DMS53 (cell line): ENCODE measurements around the gene TFF3.
"Not testable (repeated sequence)": the region's sequence is repeated elsewhere in the genome, so short reads cannot be mapped to it uniquely, and the experiment has no call there.

Source experiments
- DNase-seq: peaks from one replicate; lab custom pipeline; 2025; lab: John Stamatoyannopoulos, UW

The TFF3 gene

GRCh38 chr21:42304556-42305454, 10.4 kb downstream of the TFF3 start:
- no peak for DNase-seq

DNA sequence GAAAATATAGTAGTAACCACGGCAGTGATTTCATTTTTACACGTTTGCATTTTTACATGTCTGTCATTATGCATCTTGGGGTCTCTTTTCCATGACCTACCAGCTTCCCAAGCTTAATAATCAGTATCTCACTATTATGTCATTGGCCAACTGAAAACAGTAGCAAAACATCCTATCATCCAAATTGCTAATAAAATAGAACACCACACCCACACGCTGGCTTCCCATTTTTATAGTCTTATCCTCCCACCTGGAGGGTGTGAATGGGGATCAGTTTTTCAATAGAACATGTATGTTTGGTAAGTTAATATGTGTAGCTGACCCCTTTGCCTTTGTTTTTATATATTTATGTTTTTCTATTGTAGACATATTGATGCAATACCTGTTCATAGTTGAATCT, 11.8 kb downstream of the TFF3 start:
- no peak for DNase-seq

- DNase-seq = no peak
These were observed 12.4 kb downstream of the TFF3 start for GRCh38 chr21:42302794-42303193.

GRCh38 chr21:42302076-42302650, 13.0 kb downstream of the TFF3 start:
- no peak for DNase-seq

- DNase-seq = no peak
These were observed 13.7 kb downstream of the TFF3 start for GRCh38 chr21:42301371-42302075.

- DNase-seq = no peak
These were observed 14.3 kb downstream of the TFF3 start for GRCh38 chr21:42300956-42301355.

GRCh38 chr21:42300045-42300583, 15.1 kb downstream of the TFF3 start:
- no peak for DNase-seq

DNA sequence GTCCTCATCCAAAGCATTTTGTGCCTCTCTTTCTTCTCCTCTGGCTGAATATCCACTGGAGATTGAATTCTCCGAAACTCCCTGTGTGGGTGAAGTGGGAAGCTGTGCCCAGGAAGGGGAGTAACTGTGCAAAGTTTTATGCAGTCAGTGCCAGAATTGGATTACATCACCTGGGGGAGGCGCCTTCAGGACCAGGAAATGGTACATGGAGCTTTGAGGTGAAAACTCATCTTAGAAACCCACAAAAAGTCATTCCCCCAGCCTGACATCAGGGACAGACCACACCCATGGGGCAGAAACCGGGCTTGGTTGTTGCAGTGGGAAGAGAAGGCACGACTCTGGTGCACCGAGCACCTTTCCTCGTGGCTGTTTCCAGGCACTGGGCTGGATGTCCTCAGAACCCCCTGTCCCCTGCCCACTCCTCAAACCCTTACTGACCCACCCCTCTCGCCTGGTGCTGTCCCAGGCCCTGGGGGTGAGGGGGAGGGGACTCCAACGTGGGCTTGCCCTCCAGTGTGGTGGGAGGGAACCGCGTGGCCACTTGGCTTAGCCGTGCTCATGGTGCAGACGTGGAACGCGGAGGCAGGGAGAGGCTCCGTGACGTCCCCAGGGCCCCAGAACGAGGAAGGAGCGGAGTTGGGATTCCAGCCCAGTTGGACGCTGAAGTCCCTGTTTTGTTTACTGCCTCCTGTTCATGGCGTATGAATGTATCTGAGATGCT, 15.7 kb downstream of the TFF3 start:
- DNase-seq = no peak

DNA sequence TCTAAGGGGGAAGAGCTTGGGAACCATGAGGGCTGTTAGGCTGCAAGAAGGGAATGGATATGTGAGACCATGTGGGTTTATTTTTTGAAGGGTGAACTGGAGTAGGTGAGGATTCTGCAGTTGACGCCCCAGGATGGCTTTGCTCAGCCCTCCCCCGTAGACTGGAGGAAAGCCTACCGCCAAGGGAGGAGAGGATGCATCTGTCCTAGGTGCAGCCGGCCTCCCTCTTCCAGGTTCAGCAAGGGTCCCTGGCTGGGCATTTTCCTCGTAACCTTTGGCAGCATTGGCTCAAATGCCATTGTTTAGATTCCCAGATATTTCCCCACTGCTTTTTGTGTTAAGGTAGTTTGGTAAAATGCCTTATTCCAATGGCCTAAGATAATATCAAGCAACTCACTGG, 16.6 kb downstream of the TFF3 start:
- no peak for DNase-seq

GRCh38 chr21:42298237-42298636, 17.0 kb downstream of the TFF3 start:
- DNase-seq = no peak

DNA sequence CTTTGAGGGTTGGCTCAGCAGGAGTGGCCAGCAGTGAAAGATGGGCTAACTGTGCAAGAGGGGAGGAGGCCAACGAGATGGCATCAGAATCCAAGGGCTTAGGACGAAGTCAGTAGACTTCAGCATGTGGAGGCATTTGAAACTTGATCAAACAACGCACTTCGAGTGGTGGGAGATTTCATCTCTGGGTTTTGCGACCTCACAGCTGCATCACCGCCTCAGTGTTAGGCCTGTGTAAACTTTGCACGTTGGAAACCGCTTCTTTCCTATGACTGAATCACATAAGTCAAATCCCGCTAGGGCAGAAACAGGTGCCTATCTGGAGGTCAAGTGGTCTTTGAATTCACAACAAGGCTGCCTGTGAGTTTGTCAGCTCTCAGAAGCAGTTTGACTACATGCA, 17.8 kb downstream of the TFF3 start:
- peak; percentile 15 for DNase-seq

- DNase-seq = no peak
These were observed 18.7 kb downstream of the TFF3 start for GRCh38 chr21:42296501-42296900.

DNA sequence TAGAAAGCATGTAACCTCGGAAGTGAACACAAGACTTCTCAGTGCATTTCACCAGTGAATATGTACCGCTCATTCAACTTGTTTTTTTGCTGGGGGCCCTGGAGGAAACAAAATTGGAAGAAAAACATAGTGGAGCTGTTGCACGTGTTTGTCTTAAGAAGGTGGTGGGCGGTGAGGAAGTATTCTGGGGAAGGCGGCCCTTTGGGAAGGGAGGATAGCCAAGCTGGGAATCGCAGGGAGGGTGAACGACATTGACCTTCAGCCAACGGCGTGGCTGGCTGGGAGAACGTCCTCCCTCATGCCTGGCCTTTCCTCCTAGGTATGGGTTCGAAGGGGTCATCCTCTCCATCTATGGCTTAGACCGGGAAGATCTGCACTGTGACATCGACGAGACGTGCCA, 19.4 kb downstream of the TFF3 start:
- DNase-seq = no peak

DNA sequence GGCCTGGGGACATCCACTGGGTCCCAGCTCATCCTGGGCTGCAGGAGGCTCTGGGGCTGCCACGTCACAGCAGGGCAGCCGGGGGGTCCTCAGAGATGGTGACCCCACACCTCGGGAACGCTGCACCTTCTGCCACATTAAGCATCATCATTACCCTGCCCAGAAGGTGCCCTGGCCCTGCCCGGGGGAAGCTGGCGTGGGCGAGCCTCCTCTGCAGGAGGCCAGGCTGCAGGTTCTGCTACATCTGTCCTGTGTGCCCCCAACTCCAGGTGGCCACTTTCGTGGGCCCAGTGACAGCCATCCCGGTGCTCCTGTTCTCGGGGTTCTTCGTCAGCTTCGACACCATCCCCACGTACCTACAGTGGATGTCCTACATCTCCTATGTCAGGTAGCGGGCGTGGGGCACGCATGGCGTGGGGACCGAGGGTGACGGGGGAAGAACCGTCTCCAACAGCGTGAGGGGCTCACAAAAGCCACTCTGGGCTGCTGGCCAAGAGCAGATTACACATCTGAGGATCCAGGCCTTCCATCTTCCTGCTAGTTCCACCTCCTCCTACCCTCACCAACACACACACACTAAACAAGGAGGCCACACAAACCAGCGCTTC, 20.8 kb downstream of the TFF3 start:
- DNase-seq = no peak

DNA sequence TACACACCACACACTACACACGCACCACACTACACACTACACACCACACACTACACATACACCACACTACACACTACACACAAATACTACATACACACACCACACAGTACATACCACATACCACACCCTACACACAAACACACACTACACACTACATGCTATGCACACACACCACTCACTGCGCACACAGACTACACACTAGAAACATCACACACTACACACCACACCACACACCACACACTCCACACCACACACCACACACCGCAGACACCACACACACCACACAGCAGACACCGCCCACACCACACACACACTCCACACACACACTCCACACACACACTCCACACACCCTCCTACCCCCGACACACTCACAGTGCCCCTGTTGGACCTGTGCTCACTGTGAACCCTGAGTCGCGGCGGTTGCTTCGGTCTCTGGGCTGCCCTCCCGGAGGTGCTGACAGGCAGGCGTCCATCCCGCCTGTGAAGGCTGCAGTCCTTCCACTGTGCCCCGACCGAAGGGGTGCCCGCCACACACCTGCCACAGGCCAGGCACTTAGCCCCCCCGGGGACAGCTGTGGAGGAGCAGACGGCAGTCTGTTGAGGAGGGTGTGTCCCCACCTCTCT, 21.4 kb downstream of the TFF3 start:
- no peak for DNase-seq

DNA sequence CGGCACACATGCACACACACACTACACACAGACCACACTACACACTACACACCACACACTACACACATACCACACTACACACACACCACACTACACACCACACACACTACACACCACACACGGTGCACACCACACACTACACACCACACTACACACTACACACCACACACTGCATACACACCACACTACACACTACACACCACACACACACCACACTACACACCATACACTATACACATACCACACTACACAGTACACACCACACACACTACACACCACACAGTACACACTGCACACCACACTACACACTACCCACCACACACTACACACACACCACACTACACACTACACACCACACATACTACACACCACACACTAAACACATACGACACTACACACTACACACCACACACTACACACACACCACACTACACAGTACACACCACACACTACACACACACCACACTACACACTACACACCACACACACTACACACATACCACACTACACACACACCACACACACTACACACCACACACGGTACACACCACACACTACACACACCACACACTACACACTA, 22.6 kb downstream of the TFF3 start:
- not testable (repeated sequence) for DNase-seq

DNA sequence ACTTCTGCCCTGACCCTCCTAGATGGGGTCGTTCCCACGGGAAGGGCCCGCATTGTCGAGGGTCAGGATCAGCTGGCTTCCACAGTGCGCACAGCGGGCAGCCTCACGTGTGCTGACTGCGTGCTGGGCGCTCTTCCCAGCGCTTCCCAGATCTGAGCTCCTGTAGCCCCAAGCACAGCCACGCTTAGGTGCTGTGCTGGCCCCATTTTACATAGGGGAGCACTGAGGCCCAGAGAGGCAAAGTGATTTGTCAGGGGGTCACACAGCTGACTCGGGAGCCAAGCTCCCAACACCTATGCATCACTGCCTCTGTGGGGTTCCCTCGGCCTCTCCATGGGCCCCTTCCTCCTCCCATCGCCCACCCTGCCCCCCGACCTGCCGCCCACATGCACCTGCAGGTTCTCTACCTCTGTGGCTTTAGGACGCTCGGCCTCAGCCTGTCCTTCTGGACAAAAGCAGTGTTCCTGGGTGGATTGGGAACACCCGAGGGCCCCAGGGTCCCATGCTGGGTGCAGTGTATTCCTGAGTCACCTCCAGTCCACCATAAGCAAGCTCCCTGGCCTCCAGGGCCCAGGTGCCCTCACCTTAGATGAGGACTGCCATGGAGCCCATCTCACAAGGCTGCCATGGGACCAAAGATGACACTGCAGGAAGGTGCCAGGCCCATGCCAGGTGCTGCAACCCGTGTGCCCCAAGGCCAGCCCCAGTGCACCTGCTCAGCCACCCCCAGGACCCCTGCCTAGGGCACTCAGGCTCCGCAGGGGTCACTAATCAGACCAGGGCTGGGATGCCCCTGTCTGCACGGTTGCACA, 23.3 kb downstream of the TFF3 start:
- peak; percentile 34 for DNase-seq

DNA sequence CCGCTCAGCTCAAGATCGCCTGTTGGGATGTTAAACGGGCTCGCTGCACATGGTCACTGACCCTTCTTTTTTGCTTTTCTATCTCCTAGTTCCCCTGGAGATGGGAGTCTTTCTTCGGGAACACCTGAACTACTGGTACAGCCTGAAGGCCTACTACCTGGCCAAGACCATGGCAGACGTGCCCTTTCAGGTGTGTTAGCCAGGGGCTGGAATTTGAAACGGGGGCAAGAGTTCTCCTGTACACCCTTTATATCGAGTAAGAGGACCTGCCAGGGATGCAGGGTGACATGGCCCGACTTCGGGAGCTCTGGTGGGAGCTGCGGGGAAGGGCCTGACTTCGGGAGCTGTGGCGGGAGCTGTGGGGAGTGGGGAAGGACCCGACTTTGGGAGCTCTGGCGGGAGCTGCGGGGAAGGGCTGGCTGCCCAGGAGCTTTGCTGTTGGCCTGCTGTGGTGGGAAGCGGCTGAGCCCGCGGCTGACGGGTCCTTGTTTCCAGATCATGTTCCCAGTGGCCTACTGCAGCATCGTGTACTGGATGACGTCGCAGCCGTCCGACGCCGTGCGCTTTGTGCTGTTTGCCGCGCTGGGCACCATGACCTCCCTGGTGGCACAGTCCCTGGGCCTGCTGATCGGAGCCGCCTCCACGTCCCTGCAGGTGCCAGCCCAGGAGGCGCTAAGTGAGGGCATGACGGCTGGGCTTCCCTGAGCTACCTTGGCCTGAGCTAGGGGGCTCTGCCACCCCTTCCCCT, 24.0 kb downstream of the TFF3 start:
- DNase-seq = no peak

DNA sequence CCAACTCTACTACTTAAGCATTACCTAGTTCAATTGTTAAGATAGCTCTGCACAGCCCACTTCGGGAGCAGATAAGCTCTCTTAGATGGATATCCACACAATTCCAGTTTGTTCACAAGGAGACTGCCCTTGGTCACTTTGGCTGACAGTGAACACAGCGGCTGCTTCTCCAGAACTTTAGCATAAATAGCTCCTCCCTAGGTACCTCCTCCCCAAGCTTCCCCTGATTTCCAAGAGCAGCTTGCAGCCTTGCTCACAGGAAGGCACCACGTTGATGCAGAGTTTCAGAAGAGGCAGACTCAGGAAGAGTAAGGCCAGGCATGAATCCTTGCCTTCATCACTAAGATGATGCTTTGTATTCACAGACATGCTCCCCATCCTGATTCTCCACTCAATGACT, 24.7 kb downstream of the TFF3 start:
- DNase-seq = no peak
